Urinary bladder (tissue), 4 donors: ENCODE data around the gene OAT. TPM values are rescaled to one million over a fixed set of nuclear protein-coding genes. Genes with fewer than 3 reads are reported as not detected.

Experiments used
- DNase-seq: peaks from one replicate; pipeline ENCODE4 v3.0.0-alpha.2; 2015; ENCODE audit errors: extremely low spot score
- H3K27ac ChIP-seq: one replicate; pipeline ENCODE4 v1.5.1; 2013; ENCODE audit warnings: low read depth, mild to moderate bottlenecking, moderate library complexity
- H3K36me3 ChIP-seq: one replicate; pipeline ENCODE4 v1.6.1; 2013; ENCODE audit warnings: mild to moderate bottlenecking, moderate library complexity; ENCODE audit not compliant: insufficient read depth
- H3K4me1 ChIP-seq: one replicate; pipeline ENCODE4 v1.6.1; 2013; ENCODE audit warnings: mild to moderate bottlenecking, moderate library complexity; ENCODE audit not compliant: insufficient read depth
- H3K4me3 ChIP-seq: one replicate; pipeline ENCODE4 v1.5.1; 2013; ENCODE audit warnings: low read depth, low read length
- WGBS: extraction: QIAGEN DNeasy Blood & Tissue Kit; methylation state at CpG from one replicate; pipeline ENCODE4 v1.1.7; 2013; 5-methylcytosine and 5-hydroxymethylcytosine counted together
- polyA plus RNA-seq: library from polyadenylated mRNA; stranded (reverse); fragments of 200-250 nt; gene quantifications from one replicate; pipeline ENCODE4 v1.2.3, GENCODE V29; 2013
- total RNA-seq: library from RNA; depleted of rRNA; stranded (reverse); fragments of >200 nt; gene quantifications from one replicate; pipeline ENCODE4 v1.2.3, GENCODE V29; 2014
- donor health status: healthy with polysubstance abuse.
- donor health status: healthy.

The OAT gene
- total and polyA plus RNA-seq, 2 donors, result 95.5 to 183 TPM

DNA sequence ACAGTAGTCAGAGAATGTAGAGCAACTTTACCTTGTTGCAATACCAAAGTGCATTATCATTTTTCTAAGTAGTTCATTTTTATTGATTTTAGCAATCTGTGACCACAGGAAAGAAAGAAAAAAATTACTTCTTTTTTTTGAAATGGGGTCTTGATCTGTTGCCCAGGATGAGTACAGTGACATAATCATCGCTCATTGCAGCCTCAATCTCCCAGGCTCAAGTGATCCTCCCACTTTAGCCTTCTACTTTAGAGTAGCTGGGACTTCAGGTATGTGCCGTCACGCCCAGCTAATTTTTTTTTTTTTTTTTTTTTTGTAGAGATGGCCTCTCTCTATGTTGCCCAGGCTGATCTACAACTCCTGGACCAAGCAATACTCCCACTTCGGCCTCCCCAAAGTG is 11.4 kb upstream of the OAT start:
- WGBS, result 91% methylated on average over 4 of the region's 4 CpGs

GRCh38 chr10:124429576-124429975 is 10.9 kb upstream of the OAT start:
- no peak for DNase-seq
- H3K27ac ChIP-seq, result no peak overlapping the region
- H3K4me1 ChIP-seq, result no peaks in the 10 kb centered on the region
- H3K4me3 ChIP-seq, result no peak overlapping the region
- H3K36me3 ChIP-seq, result no peaks in the 10 kb centered on the region
- 61% methylated on average over 5 of the region's 5 CpGs for WGBS

More for the DNA sequence above, 11.4 kb upstream of the OAT start:
- Histone ChIP-seq H3K4me3 (no peak overlapping the region), H3K36me3 (no peaks in the 10 kb centered on the region), H3K4me1 (no peaks in the 10 kb centered on the region), H3K27ac (no peak overlapping the region)
- DNase-seq, result no peak

DNA sequence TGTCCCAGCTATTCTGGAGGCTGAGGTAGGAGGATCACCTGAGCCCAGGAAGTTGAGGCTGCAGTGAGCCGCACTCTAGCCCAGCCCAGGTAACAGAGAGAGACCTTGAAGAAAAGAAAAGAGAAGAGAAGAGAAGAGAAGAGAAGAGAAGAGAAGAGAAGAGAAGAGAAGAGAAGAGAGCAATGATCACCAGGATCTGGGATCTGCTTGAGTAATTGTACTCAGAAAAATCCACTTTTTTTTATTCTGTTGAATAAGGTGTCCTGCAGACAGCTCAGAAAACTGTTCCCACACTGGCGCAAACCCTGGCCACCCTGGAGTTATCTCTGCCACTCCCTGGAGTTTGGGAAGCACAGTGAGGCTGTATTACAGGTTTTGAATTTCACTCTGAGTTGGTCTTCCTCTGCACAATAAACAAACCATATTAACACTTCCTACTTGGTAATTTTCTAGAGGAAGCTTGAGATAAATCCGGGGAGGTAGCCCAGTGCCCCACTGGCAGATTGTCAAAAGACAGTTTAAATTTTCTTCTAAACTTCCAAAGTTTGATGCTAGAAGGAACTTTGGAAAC is 9.6 kb upstream of the OAT start:
- no peaks in the 10 kb centered on the region for H3K4me1 ChIP-seq
- no peak overlapping the region for H3K4me3 ChIP-seq
- no peaks in the 10 kb centered on the region for H3K36me3 ChIP-seq
- 50% methylated on average over 3 of the region's 3 CpGs for WGBS
- no peak overlapping the region for H3K27ac ChIP-seq
- DNase-seq, result no peak

DNA sequence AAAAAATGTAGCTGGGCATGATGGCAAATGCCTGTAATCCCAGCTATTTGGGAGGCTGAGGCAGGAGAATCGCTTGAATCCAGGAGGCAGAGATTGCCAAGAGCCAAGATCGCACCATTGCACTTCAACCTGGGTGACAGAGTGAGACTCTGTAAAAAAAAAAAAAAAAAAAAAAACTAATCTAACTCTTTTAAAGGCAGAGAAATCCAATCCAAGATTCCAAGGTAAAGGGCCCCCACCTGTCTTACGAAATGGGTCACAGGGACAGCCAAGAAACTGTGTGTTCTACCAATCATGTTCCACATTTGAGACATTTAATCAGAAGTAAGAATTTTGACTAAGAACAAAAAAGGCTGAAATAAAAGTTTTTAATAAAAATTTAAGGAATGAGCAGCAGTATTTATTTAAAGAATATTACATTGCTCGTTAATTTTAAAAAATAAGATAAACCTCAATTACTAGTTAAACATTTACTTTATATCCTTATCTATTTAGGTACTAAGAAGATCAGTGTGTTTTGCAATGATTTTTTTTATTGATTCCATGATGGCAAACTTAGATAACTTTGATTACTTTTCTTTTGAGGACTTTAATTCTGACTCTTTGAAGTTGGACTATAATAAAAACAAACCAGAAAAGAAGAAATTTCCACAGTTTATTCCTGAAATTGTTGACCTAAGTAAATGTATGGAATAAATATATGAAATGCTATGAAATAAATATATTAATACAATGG is 6.7 kb upstream of the OAT start:
- DNase-seq, result no peak
- WGBS, result 80% methylated on average over 4 of the region's 4 CpGs
- Histone ChIP-seq H3K27ac (no peak overlapping the region), H3K36me3 (no peaks in the 10 kb centered on the region), H3K4me1 (no peaks in the 10 kb centered on the region), H3K4me3 (no peak overlapping the region)

DNA sequence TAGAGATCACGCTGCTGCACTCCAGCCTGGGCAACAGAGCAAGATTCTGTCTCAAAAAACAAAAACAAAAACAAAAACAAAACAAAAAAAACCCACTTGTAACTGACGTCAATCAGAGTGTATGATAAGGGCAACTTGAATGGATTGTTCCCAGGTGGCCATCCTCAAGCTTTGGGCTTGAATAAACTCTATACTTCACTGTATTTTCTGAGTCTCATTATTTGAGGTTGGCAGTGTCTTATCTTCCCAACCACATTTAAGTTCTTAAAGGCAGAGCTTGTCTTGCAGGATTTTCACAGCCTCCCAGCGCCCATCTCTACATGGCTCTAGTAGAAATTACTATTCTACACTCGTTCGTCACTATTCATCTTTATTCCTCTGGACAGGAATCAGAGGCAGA is 5.1 kb upstream of the OAT start:
- DNase-seq, result no peak
- no peak overlapping the region for H3K4me3 ChIP-seq
- H3K27ac ChIP-seq, result no peak overlapping the region
- H3K4me1 ChIP-seq, result no peaks in the 10 kb centered on the region
- H3K36me3 ChIP-seq, result no peaks in the 10 kb centered on the region
- WGBS, result 78% methylated on average over 5 of the region's 5 CpGs

DNA sequence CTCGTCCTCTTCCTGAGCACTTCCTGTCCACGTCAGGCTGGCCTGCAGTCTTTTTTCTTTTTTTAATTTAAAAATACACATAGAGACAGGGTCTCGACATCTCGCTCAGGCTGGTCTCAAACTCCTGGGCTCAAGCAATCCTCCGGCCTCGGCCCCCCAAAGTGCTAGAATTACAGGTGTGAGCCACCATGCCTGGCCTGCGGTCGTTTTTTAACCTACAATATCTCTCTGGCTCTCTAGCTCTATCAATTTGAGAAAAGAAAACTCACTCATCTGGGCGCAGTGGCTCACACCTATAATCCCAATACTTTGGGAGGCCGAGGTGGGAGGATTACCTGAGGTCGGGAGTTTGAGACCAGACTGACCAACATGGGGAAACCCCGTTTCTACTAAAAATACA is 4.0 kb upstream of the OAT start:
- 81% methylated on average over 12 of the region's 12 CpGs for WGBS
- DNase-seq, result no peak
- H3K36me3 ChIP-seq, result no peaks in the 10 kb centered on the region
- no peak overlapping the region for H3K4me3 ChIP-seq
- H3K4me1 ChIP-seq, result no peaks in the 10 kb centered on the region
- no peak overlapping the region for H3K27ac ChIP-seq

GRCh38 chr10:124420254-124420653 is 1.5 kb upstream of the OAT start:
- WGBS, result 17% methylated on average over 1 of the region's 1 CpG
- no peak for DNase-seq
- no peaks in the 10 kb centered on the region for H3K36me3 ChIP-seq
- H3K27ac ChIP-seq, result no peak overlapping the region
- H3K4me1 ChIP-seq, result no peaks in the 10 kb centered on the region
- no peak overlapping the region for H3K4me3 ChIP-seq

GRCh38 chr10:124419635-124420034 is 912 bp upstream of the OAT start:
- Histone ChIP-seq H3K4me1 (no peaks in the 10 kb centered on the region), H3K27ac (no peak overlapping the region), H3K36me3 (no peaks in the 10 kb centered on the region), H3K4me3 (no peak overlapping the region)
- no peak for DNase-seq
- 92% methylated on average over 10 of the region's 10 CpGs for WGBS

DNA sequence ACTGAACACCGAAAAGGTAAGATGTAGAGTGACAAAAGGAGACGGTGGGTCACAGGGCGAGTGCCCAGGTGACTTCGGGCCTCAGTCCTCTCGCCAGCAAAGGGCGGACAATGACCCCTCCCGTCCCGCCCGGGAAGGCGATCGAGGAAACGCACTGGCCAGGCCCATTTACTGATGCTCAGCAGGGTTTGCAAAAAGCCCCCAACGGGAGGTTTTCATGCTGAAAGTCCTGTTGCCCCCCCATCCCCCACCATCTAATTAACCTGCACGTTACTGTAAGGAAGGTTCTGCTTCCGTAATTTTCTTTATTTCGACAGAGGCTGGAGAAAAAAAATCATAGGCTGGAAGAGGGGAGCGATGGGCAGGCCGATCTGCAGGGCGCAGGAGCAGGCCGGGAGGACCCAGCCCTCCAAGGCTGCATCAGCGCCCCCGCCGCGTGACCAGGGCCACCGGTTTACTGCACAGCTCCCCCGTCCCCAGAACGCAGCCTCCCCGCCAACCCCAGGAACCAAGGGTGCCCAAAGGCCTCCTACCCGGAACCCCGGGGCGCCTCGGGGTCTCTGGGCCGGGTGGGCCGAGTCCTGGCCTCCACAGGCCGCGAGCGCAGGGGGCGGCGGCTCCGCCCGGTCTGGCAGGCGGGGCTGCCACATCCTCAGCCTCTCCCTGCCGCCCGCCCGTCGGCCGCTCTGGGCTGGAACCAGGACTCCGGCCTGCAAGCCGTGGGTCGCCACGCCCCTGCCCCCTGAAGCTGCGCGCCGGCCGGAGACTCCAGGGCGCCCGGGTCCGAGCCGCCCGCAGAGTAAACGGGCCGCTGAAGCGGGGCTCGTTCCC is 613 bp downstream of the OAT start:
- DNase-seq, result no peak
- Histone ChIP-seq H3K4me1 (no peaks in the 10 kb centered on the region), H3K27ac (peak overlapping the region; percentile 92), H3K4me3 (peak overlapping the region; percentile 95), H3K36me3 (no peaks in the 10 kb centered on the region)
- 2% methylated on average over 64 of the region's 64 CpGs for WGBS

DNA sequence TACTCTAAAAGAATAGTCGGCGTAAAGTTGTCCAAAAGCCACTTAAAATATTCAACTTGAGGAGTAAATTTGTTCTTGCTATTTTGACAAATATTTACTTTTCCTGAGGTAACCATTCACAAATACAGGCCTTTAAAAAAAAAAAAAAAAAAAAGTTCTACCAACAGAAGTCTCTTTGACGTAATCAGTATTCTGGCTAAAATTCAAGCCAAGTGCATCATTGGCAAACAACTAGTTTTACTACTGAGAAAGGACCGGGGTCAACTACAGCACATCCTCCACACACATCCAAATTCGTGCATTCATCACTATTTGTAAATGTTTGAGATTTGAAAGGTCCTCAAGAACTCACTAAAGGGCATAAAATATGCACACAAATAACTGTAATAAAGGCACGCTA is 2.0 kb downstream of the OAT start:
- H3K4me1 ChIP-seq, result no peaks in the 10 kb centered on the region
- WGBS, result 59% methylated on average over 6 of the region's 6 CpGs
- H3K4me3 ChIP-seq, result no peak overlapping the region
- no peaks in the 10 kb centered on the region for H3K36me3 ChIP-seq
- no peak for DNase-seq
- no peak overlapping the region for H3K27ac ChIP-seq

GRCh38 chr10:124415210-124415609 is 3.5 kb downstream of the OAT start:
- Histone ChIP-seq H3K4me3 (no peak overlapping the region), H3K4me1 (no peaks in the 10 kb centered on the region), H3K36me3 (no peaks in the 10 kb centered on the region), H3K27ac (no peak overlapping the region)
- DNase-seq, result no peak
- 68% methylated on average over 2 of the region's 2 CpGs for WGBS

DNA sequence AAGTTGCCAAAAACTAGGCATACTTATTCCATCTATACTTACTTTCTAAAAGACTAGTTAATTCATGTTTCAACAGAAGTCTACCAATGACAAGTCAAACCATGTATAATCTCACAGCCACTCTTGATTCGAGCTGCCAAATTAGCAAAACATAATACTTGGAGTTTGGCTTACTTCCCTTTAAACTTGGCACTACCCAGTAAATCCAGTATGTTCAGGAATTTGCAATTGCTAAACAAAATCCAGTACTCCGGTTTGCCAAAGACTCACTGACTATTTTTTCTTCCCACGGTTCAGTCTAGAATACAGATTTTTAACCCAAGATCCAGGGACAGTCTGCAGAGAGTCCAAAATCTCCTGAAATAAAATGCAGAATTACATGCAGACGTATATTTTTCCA is 4.6 kb downstream of the OAT start:
- no peak overlapping the region for H3K4me3 ChIP-seq
- 22% methylated on average over 4 of the region's 4 CpGs for WGBS

GRCh38 chr10:124409696-124410095 is 9.0 kb downstream of the OAT start:
- no peak overlapping the region for H3K4me3 ChIP-seq
- no peak overlapping the region for H3K27ac ChIP-seq
- H3K36me3 ChIP-seq, result peaks cover 2% of the 10 kb centered on the region
- no peaks in the 10 kb centered on the region for H3K4me1 ChIP-seq
- no peak for DNase-seq

More for the DNA sequence above, 4.6 kb downstream of the OAT start:
- Histone ChIP-seq H3K4me1 (no peaks in the 10 kb centered on the region), H3K27ac (no peak overlapping the region), H3K36me3 (no peaks in the 10 kb centered on the region)
- DNase-seq, result no peak

DNA sequence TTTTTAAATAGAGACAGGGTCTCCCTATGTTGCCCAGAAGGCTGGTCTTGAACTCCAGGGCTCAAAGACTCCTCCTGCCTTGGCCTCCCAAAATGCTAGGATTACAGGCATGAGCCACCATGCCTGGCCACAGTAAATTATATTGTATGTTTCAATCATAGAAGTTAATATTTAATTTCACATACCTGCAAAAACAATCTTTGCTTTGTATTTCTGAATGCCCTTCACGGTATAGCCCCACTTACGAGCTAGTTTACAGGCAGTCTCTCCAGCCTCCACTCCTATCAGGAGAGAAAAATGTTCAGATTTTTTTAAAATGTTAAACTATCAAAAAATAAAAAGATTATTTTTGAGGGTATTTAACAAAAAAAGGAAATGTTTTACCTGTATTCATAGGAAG is 10.4 kb downstream of the OAT start:
- WGBS, result 97% methylated on average over 2 of the region's 2 CpGs
- peaks cover 2% of the 10 kb centered on the region for H3K36me3 ChIP-seq
- H3K4me1 ChIP-seq, result no peaks in the 10 kb centered on the region
- DNase-seq, result no peak
- H3K27ac ChIP-seq, result no peak overlapping the region
- no peak overlapping the region for H3K4me3 ChIP-seq
